Measurements from ENCODE around the gene JMJD6.

- TF ChIP-seq CTCF (IDR thresholded peaks at IDR 0.05; ENCODE audit: poor library complexity) (no peak), EZH2 (IDR thresholded peaks at IDR 0.05; ENCODE audit: borderline replicate concordance) (no peak)
Observed at GRCh38 chr17:76671123-76671911, 55.1 kb downstream of the JMJD6 start.
